Esophagus muscularis mucosa (tissue), 3 donors: Measurements from ENCODE around the gene RAI14.

Experiments used
- POLR2A ChIP-seq: fragments of 450-650 bp; IDR thresholded peaks from one replicate; pipeline ENCODE4 v1.6.1; 2017; ENCODE audit warnings: antibody characterized with exemption, moderate library complexity, mild to moderate bottlenecking, low read depth
- POLR2AphosphoS5 ChIP-seq, 2 donors: sonication (generic); formaldehyde crosslinking; IDR thresholded peaks; one replicate each; pipeline ENCODE4 v1.6.1; 2017; ENCODE audit warnings: antibody characterized with exemption in 2 of 2
- TF ChIP-seq, protein P1 (sequence below), 3 experiments: fragments of 200-600 bp in 2 of 3; fragments of 450-650 bp in 1 of 3; sonication (generic) in 2 of 3; IDR thresholded peaks; one replicate each; pipeline ENCODE4 v1.5.1; 2017 to 2019; ENCODE audit warnings: antibody characterized with exemption in 3 of 3, mild to moderate bottlenecking in 2 of 3, moderate library complexity in 1 of 3

DNA sequence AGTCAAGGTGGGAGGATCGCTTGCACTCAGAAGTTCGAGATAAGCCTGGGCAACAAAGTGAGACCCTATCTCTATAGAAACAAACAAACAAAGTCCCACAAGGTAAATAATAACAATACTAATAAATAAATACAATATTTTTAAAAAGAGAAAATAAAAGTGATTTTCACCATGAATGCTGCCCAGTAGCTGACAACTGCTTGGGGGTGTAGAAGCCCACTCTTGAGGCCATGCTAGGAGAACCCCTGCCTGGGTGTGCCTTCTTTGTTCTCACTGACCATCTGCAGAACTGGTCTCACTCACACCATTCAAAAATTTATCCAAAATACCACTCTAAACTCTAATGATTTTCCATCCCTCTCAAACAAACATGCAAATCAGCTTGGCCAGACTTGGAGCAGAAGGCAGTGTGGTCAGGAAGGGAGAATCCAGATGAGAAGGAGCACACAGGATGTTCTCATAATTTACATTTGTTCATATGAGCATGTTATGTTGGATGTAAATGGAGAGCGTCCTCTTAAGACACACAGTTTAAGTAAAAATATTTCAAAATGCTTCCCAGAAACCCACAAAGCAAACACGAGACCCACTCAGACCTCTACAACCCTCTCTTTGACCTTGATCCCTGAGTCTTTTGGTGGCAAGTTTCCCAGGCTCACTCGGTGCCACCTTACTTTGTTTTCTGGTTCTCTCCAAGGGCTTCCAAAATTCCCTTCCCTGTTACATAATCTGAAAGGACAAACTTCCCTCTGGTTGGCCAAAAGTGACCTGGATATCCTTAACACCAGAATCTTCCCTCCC is 7.9 kb upstream of the RAI14 start:
- TF ChIP-seq POLR2AphosphoS5 (IDR thresholded peaks at IDR 0.05) (no peak), POLR2A (no peak)
- TF ChIP-seq, protein P1, sequence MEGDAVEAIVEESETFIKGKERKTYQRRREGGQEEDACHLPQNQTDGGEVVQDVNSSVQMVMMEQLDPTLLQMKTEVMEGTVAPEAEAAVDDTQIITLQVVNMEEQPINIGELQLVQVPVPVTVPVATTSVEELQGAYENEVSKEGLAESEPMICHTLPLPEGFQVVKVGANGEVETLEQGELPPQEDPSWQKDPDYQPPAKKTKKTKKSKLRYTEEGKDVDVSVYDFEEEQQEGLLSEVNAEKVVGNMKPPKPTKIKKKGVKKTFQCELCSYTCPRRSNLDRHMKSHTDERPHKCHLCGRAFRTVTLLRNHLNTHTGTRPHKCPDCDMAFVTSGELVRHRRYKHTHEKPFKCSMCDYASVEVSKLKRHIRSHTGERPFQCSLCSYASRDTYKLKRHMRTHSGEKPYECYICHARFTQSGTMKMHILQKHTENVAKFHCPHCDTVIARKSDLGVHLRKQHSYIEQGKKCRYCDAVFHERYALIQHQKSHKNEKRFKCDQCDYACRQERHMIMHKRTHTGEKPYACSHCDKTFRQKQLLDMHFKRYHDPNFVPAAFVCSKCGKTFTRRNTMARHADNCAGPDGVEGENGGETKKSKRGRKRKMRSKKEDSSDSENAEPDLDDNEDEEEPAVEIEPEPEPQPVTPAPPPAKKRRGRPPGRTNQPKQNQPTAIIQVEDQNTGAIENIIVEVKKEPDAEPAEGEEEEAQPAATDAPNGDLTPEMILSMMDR (IDR thresholded peaks at IDR 0.05): no peak
